Smooth muscle cell of the brain vasculature (primary cell): ENCODE measurements around the gene FAM210A.

Source experiments
- DNase-seq: peaks from one replicate; pipeline ENCODE4 v3.0.0-alpha.2; 2012; ENCODE audit warnings: low read depth, low spot score

FAM210A gene

DNA sequence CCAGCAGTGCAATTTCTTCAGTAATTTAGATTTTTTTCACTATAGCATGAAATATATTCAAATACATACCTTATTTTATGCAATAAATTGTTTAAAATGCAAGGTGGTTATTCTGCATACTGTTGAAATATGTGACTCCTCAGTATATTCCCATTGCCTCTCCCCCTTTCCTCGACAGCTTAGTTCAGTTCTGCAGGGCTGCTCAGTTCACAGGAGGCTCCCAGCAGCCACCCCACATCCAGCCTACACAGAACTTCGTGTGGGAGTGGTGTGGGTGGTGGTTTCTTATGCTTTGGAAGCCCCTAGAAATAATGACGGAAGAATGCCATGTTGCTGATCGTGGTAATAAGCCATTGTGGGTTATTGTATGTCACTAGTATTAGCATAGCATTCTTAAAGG is 79.7 kb downstream of the FAM210A start:
- DNase-seq: no peak

DNA sequence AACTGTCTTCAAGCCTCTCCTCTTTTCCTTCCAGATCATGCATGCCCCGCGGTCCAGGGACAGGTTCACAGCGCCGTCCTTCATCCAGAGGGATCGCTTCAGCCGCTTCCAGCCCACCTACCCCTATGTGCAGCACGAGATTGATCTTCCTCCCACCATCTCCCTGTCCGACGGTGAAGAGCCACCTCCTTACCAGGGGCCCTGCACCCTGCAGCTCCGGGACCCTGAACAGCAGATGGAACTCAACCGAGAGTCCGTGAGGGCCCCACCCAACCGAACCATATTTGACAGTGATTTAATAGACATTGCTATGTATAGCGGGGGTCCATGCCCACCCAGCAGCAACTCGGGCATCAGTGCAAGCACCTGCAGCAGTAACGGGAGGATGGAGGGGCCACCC is 81.3 kb downstream of the FAM210A start:
- no peak for DNase-seq

GRCh38 chr18:13643261-13643751 is 83.1 kb downstream of the FAM210A start:
- no peak for DNase-seq

DNA sequence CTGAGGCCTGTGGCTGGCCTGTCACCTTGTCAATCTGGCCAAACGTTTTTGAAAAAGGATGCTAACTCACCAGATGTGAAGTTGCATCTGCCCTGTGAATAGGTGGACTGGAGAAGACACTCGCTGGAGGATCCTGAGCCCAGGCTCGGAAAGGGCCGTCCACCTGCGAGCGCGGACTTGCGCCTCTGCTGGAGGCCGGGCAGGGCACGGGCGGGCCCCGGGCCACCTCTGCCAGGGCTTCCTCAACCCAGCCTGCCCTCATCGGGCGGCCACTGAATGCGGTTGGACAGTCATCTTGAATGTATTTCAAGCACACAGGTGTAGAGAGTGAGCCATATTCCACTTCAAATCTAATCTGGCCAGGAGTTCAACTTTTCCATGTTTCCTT is 83.9 kb downstream of the FAM210A start:
- DNase-seq: no peak

GRCh38 chr18:13641551-13642439 is 84.6 kb downstream of the FAM210A start:
- DNase-seq: no peak

- no peak for DNase-seq
Observed at GRCh38 chr18:13640266-13640860, 86.0 kb downstream of the FAM210A start.

- DNase-seq: no peak
Observed at GRCh38 chr18:13638719-13639595, 87.4 kb downstream of the FAM210A start.

GRCh38 chr18:13635046-13635445 is 91.3 kb downstream of the FAM210A start:
- DNase-seq: no peak

DNA sequence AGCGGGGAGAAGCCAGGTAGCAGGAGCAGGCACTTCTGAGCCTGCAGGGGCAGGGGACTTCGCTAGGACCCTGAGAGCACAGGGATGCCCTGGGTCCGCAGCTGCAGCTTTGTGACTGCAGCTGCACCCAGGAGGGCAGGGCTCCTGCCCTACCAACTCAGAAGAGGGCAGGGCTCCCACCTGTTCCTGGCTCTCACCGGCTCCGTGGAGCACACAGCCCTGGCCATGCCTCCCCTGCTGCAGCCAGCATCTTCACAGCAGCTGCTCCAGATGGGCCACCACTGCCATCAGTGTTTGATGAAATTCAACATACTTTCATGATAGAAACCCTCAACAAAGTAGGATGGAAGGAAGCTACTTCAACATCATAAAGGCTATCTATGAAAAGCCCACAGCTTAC is 92.7 kb downstream of the FAM210A start:
- DNase-seq: no peak

DNA sequence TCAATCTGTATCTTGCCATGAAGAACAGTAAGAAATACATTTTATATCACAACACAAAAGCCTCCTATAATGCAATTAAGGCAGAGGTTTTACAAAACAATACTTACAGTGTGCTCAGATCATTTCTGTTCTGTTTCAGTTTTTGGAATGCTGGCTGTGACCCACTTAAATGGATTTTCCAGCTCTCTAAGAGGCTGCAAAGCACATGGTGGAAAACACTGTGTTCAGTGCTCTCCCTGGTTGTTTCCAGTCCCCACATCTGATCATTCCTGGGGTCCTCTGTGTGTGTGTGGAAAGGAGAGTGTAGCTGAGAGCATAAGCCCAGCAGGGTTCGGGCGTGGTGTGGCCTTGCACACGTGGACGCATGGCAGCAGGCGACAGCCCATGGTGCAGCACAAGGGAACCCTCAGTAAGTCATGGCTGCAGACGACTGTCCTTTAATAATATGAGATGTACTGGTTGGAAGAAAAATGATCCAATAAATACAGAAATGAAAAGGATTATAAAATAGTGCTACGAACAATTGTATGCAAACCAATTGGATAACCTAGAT is 95.6 kb downstream of the FAM210A start:
- DNase-seq: no peak

DNA sequence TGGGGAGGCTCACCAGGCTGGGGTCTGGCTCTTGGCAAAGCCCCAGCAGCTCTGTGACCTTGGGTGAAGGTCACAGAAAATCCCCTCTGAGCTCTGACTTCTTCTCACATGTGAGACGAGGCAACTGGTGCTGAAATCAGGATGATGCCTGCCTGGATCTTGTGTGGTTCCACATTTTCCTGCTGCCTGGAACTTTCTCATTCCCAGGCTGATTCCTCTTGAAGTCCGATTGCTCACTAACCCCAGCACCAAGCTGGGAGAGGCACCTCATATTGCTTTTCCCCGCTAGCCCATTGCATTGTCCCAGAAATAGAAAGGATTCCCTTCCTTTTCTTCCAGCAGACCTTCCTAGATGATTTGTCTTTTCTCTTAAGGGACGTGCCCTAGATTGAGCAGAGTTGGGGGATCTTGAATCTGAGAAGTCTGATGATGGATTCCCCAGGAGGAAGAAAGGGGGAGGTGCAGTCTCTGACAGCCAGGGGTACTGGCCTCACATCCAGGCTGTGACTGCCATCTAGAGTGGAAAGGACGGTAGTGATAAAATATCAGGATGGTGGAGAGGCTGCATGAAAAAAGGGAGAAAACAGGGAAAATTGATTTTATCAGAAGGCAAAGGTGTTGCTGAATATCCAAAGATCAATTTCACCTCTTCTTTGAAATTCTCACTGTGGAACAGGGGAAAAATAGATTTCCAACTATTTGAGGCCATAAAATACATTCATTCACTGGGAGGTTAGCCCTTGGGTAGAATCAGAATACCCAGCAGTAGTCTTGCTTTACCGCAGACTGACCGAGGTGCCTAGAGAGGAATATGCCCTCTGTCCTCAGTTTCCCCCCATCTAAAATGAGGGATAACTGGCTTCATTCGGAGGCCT is 96.3 kb downstream of the FAM210A start:
- no peak for DNase-seq

GRCh38 chr18:13628211-13628610 is 98.1 kb downstream of the FAM210A start:
- DNase-seq: no peak

DNA sequence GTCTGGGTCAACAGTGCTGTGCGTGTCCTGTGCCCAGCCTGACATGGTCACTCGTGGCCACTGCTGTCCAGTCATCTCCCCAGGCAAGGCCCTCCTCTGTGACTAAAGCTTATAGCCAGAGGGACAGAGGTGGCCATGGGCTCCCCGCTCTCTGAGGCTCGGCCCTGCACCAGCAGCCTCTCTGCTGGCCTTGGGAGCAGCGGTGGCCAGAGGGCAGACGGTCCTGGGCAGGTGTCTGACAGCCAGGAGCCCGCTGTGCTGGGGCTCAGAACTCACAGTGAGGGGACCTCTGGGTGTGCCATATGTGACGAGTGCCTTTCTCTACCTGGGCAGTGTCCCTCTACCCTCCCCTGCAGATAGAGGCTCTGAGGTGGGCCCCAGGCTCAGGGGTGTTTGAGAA is 98.7 kb downstream of the FAM210A start:
- no peak for DNase-seq

DNA sequence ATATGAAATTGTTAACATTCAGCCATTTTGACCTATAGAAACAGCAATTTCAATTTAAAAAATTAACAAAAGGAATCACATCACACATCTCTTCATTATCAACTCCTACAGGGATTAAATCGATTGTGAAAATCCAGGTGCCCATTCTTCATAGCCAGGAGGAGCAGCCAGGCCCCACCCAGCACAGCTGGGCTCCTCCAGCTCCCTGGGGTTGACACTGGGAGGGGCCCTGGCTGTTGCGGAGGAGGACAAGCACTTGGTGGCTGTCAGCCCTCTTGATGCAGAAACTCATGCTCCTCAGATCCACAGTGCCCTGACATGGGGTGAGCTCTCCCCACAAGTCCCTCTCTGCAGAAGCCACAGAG is 99.8 kb downstream of the FAM210A start:
- DNase-seq: no peak

- DNase-seq: no peak
Observed at GRCh38 chr18:13625843-13626543, 100.4 kb downstream of the FAM210A start.

GRCh38 chr18:13625355-13625754 is 101.0 kb downstream of the FAM210A start:
- DNase-seq: no peak

- DNase-seq: no peak
Observed at GRCh38 chr18:13624563-13625237, 101.7 kb downstream of the FAM210A start.

DNA sequence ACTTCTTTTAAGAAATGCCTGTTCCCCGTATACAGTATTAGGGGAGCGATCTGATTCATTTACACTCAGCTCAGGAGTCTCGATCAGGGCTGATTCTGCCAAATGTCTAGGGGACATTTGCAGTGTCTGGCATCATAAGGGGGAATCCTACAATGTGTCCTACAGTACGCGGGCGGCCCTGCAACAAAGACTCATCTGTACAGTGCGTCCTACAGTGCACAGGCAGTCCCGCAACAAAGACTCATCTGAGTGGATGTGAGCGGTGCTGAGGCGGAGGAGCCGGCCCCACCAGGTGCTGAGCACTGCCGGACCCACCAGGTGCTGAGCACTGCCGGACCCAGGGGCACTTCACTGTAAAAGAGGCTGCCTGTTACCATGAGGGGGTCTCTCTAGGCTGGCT is 102.5 kb downstream of the FAM210A start:
- no peak for DNase-seq

DNA sequence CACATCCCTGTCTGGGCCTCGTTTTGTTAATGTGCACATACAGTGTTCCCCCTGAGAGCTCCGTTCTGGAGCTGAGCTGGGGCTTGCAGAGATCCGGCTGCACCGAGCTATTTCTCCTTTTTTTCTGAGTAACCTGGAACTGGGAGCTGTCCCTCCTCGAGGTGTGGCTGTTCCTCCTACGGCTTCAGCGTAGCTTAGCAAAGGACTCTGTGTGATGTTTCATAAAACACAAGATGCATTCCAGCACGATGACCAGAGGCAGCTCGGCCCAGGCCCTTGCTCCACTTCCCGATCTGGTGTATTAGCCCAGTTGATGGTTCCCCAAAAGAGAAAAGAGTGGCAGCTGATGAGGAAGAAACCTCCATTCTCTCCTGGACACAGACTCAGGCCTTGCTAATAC is 103.0 kb downstream of the FAM210A start:
- no peak for DNase-seq

DNA sequence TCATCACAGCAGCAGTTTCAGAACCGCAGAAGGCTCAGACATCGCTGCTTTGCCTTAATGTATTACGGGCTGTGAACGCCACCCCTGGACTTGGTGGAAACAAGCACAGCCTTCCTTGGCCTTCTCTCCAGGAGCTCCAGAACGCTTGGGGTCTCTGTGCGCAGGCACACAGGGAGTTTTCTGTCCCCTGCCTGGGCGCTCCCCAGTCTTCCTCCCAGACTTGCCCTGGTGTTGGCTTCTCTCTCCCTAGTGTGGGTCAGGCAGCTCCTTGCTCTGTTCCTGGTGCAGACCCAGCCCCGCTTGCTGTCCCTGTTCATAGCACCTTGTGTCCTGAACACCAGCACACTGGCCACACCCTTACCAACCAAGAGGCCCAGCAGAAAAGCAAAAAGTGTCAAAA is 103.6 kb downstream of the FAM210A start:
- DNase-seq: no peak
